CD4-positive, alpha-beta T cell (primary cell): ENCODE data around the gene TRPV5. TPM values are rescaled to one million over a fixed set of nuclear protein-coding genes. Genes with fewer than 3 reads are reported as not detected.

ENCODE experiments used
- ATAC-seq: fragments of 200-7000 bp; cut with Tn5 transposase; one replicate; pipeline ENCODE4 v1.10.0; 2022; ENCODE audit warnings: mild to moderate bottlenecking; ENCODE audit not compliant: poor library complexity
- CTCF ChIA-PET: fragments of 350-600 bp; sonication (Branson Sonifier 250); formaldehyde crosslinking; loops from one replicate; lab custom pipeline; 2021; ENCODE audit warnings: antibody characterized with exemption, inconsistent platforms; lab: Charles Lee
- POLR2A ChIA-PET: fragments of 350-600 bp; sonication (Branson Sonifier 250); formaldehyde crosslinking; loops from one replicate; lab custom pipeline; 2021; ENCODE audit warnings: antibody characterized with exemption, inconsistent platforms; lab: Charles Lee
- DNase-seq, 14 experiments: peaks; one replicate each; pipeline ENCODE4 v3.0.0-alpha.2; 2013 to 2020; ENCODE audit warnings: mixed read lengths in 2 of 14
- H3K27ac ChIP-seq, 2 donors: one replicate each; pipeline versions ENCODE4 v1.5.1 to v1.7.0; 2013; ENCODE audit warnings: low read length in 2 of 2, low read depth in 1 of 2, mild to moderate bottlenecking in 1 of 2
- H3K27me3 ChIP-seq, 2 experiments: 1 replicate in 1 of 2; 2 replicates in 1 of 2; pipeline versions ENCODE4 v1.6.1 to v1.7.0; 2013; ENCODE audit warnings: low read length in 2 of 2, control low read depth in 1 of 2, mild to moderate bottlenecking in 1 of 2, moderate library complexity in 1 of 2; ENCODE audit not compliant: insufficient read depth in 2 of 2, control insufficient read depth in 1 of 2
- H3K36me3 ChIP-seq: one replicate; pipeline ENCODE4 v1.6.1; 2013; ENCODE audit warnings: low read length, control low read depth; ENCODE audit not compliant: insufficient read depth
- H3K4me1 ChIP-seq: one replicate; pipeline ENCODE4 v1.6.1; 2013; ENCODE audit warnings: low read length, control low read depth; ENCODE audit not compliant: insufficient read depth
- H3K4me3 ChIP-seq: one replicate; pipeline ENCODE4 v1.5.1; 2013; ENCODE audit warnings: mild to moderate bottlenecking, low read length, moderate library complexity
- H3K9me3 ChIP-seq, 2 experiments: 1 replicate in 1 of 2; 2 replicates in 1 of 2; pipeline versions ENCODE4 v1.6.1 to v1.7.0; 2013; ENCODE audit warnings: low read length in 2 of 2, mild to moderate bottlenecking in 2 of 2, control low read depth in 1 of 2, moderate library complexity in 1 of 2; ENCODE audit not compliant: control insufficient read depth in 1 of 2, insufficient read depth in 1 of 2
- H3K27ac Mint-ChIP-seq: one replicate; pipeline ENCODE4 v1.8.0; 2020; ENCODE audit warnings: mixed read lengths
- H3K27me3 Mint-ChIP-seq: one replicate; pipeline ENCODE4 v1.8.0; 2021; ENCODE audit warnings: mixed read lengths
- H3K36me3 Mint-ChIP-seq: one replicate; pipeline ENCODE4 v1.8.0; 2021; ENCODE audit warnings: low read depth, mixed read lengths
- H3K4me1 Mint-ChIP-seq: one replicate; pipeline ENCODE4 v1.8.0; 2021; ENCODE audit warnings: low read depth, mixed read lengths
- H3K4me3 Mint-ChIP-seq: one replicate; pipeline ENCODE4 v1.8.0; 2020; ENCODE audit warnings: mild to moderate bottlenecking, mixed read lengths
- H3K9me3 Mint-ChIP-seq: one replicate; pipeline ENCODE4 v1.8.0; 2020; ENCODE audit warnings: mixed read lengths
- CTCF ChIP-seq: fragments of 200-600 bp; IDR thresholded peaks from one replicate; pipeline ENCODE4 v1.8.0; 2022; ENCODE audit warnings: antibody characterized with exemption, mild to moderate bottlenecking
- intact Hi-C, 2 experiments: fragments of 100-400 bp; cut with DNase I in 1 of 2; cut with micrococcal nuclease in 1 of 2; formaldehyde crosslinking; loops; one replicate each; pipeline versions ENCODE4 v1.15.1 to v1.9.0; 2023 to 2025; cut with DNase I, micrococcal nuclease
- total RNA-seq, 174 experiments: library from RNA in 2 of 174; stranded (reverse) in 2 of 174; gene quantifications; one replicate each; pipeline ENCODE4 v1.2.3 and lab custom pipeline; 2021 to 2026

The TRPV5 gene
- total RNA-seq, 2 experiments from 2014 or later = not detected

DNA sequence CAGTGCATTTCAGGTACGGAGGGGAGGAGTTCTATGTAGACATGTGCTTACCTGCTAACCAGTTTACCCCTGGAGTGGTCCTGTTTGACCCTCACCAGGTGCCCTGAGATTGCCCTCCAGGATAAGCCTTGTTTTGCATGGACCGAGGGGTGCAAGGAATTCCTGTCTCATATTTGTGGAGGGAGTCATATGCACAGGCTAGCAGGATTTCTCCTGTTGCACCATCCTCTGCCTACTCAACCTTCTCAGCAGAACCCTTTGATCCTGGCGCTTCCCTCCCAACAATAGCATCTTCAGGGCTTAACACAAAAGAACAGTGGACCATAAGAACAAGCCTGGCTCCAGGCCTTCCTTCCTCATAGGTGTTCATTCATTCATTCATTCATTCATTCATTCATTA lies 55.2 kb downstream of the TRPV5 start:
- no peak for TF ChIP-seq CTCF
- intact Hi-C loops = no loop called here
- peaks cover 5% of the 10 kb centered on the region for H3K27me3 Mint-ChIP-seq
- DNase-seq (no peak), ATAC-seq (no peak)
- no peak overlapping the region for H3K4me3 Mint-ChIP-seq
- Histone ChIP-seq H3K36me3 (no peaks in the 10 kb centered on the region), H3K4me3 (no peak overlapping the region), H3K27ac (no peak overlapping the region), H3K4me1 (no peaks in the 10 kb centered on the region), H3K27me3 (no peaks in the 10 kb centered on the region), H3K9me3 (peaks cover 0 to 2% of the 10 kb centered on the region in 2 experiments)
- no peaks in the 10 kb centered on the region for H3K36me3 Mint-ChIP-seq
- H3K9me3 Mint-ChIP-seq = no peaks in the 10 kb centered on the region
- ChIA-PET CTCF (no interaction called here), POLR2A (no interaction called here)
- H3K27ac Mint-ChIP-seq = no peak overlapping the region
- H3K4me1 Mint-ChIP-seq = no peaks in the 10 kb centered on the region

DNA sequence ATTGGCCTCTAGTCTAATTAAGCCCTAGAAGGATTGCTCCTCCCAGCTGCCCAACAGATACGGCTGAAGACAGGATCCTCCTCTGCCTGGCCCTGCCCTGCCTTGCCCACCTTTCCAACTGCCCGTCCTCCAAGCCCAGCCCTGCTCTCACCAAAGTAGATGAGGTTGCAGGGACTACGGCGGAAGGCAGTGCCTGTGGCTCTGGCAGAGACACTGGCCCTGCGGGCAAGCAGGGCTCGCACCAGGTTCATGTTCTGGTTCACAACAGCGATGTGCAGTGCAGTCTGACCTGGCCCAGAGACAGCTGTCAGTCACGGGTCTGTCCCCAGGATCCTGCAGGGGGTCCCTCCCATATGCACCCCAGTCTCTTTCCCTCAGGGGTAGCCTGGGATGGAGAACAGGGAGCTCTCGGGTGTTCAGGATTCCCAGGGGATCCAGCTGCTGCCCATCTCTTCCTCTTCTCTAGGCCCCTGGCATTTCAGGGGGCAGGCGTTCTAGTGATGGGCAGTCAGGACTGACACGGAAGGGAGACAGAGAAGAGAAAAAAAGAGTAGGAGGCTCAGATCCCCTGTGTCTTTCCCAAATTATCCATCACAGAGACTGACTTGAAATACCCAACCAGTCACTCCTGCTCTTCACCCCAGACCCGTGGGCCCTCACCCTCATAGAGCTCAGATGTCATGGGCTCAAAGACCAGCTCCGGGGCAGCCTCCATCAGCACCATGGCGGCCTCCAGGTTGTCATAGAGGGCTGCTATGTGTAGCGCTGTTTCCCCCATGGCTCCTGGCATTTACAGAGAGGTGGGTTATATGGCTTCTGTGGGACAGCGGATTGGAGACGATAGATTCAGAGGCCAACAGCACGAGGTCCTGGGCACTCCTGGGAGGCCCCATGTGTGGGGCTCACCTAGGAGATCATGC lies 56.3 kb downstream of the TRPV5 start:
- Mint-ChIP-seq H3K4me3 (no peak overlapping the region), H3K27me3 (peaks cover 5% of the 10 kb centered on the region), H3K4me1 (no peaks in the 10 kb centered on the region), H3K9me3 (no peaks in the 10 kb centered on the region), H3K36me3 (peaks cover 6% of the 10 kb centered on the region), H3K27ac (no peak overlapping the region)
- ATAC-seq = no peak
- intact Hi-C loops = no loop called here
- Histone ChIP-seq H3K27ac (no peak overlapping the region), H3K4me1 (no peaks in the 10 kb centered on the region), H3K9me3 (peaks cover 0 to 4% of the 10 kb centered on the region in 2 experiments), H3K27me3 (no peaks in the 10 kb centered on the region), H3K36me3 (no peaks in the 10 kb centered on the region), H3K4me3 (no peak overlapping the region)
- peak in 1 of 14 experiments; percentile 11 for DNase-seq
- ChIA-PET POLR2A (no interaction called here), CTCF (interaction anchor here (0.6 kb wide), 1 partner anchor 19 kb away, joined by 3 read pairs; no protein-coding TSS in a partner anchor)
- TF ChIP-seq CTCF = no peak

GRCh38 chr7:142876236-142876960 lies 57.1 kb downstream of the TRPV5 start:
- Histone ChIP-seq H3K4me3 (no peak overlapping the region), H3K27me3 (no peaks in the 10 kb centered on the region), H3K4me1 (no peaks in the 10 kb centered on the region), H3K27ac (no peak overlapping the region), H3K9me3 (peaks cover 0 to 4% of the 10 kb centered on the region in 2 experiments), H3K36me3 (no peaks in the 10 kb centered on the region)
- DNase-seq = peak in 1 of 14 experiments; percentile 14
- POLR2A ChIA-PET = no interaction called here
- intact Hi-C loops = no loop called here
- CTCF ChIA-PET = no interaction called here
- Mint-ChIP-seq H3K4me1 (no peaks in the 10 kb centered on the region), H3K36me3 (peaks cover 9% of the 10 kb centered on the region), H3K27me3 (peaks cover 5% of the 10 kb centered on the region), H3K4me3 (no peak overlapping the region), H3K9me3 (no peaks in the 10 kb centered on the region), H3K27ac (no peak overlapping the region)
- no peak for ATAC-seq
- no peak for TF ChIP-seq CTCF
